GM18951 (cell line): ENCODE results near the gene TFCP2L1.
"Not testable (repeated sequence)": the region's sequence is repeated elsewhere in the genome, so short reads cannot be mapped to it uniquely, and the experiment has no call there.

Experiments
- POLR2A ChIP-seq: IDR thresholded peaks from 4 replicates; pipeline ENCODE4 v1.6.1; 2011; ENCODE audit warnings: mild to moderate bottlenecking; ENCODE audit not compliant: insufficient read length, insufficient read depth; ENCODE audit errors: extremely low read depth
- in situ Hi-C: fragments of 300-500 bp; cut with MboI; formaldehyde crosslinking; loops from one replicate; pipeline ENCODE4 v1.12.0; 2022; ENCODE audit warnings: low sequenced_read_pairs, mixed read lengths, inconsistent platforms; ENCODE audit not compliant: unreplicated experiment

The TFCP2L1 gene

DNA sequence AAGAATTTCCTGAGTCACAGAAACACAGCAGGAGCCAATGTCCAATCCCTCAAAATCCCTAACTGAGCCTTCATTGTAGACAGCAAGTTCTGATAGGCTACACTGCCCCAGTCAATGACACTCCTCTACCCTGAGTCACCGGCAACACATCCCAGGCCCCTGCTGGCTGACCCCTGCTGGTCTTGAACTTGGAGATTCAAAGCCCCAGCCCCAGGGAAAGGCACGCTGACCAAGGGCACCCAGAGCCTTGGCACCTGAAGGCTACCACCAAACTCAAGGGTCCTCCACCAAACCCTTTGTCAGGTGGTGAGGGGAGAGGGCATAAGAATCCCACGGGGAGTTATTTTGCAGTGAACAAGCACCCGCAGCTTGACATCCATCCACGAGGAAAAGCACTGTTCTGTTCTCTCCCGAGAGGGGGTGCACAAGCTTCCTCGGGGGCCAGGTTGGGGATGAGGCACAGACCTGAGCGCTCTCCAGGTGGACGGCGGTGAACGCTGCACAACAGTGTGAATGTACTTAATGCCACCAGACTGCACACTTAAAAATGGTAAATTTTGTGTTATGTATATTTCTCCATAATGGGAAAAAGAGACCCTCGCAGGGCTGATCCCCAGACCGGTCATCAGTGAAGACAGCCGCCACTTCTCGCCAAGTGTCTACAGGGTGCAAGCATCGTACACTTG lies 46.9 kb downstream of the TFCP2L1 start:
- no peak for TF ChIP-seq POLR2A
- in situ Hi-C loops, result no loop called here

- TF ChIP-seq POLR2A, result no peak
These were observed 47.5 kb downstream of the TFCP2L1 start for GRCh38 chr2:121237336-121237979.

GRCh38 chr2:121236650-121237180 lies 48.3 kb downstream of the TFCP2L1 start:
- TF ChIP-seq POLR2A, result no peak
- in situ Hi-C loops, result no loop called here

More at GRCh38 chr2:121237336-121237979, 47.5 kb downstream of the TFCP2L1 start:
- in situ Hi-C loops, result no loop called here

- in situ Hi-C loops, result no loop called here
- TF ChIP-seq POLR2A, result no peak
These were observed 48.8 kb downstream of the TFCP2L1 start for GRCh38 chr2:121236101-121236640.

- in situ Hi-C loops, result no loop called here
- TF ChIP-seq POLR2A, result no peak
These were observed 49.5 kb downstream of the TFCP2L1 start for GRCh38 chr2:121235542-121235941.

GRCh38 chr2:121234791-121235190 lies 50.2 kb downstream of the TFCP2L1 start:
- in situ Hi-C loops, result no loop called here
- no peak for TF ChIP-seq POLR2A

GRCh38 chr2:121234144-121234543 lies 50.9 kb downstream of the TFCP2L1 start:
- no peak for TF ChIP-seq POLR2A
- in situ Hi-C loops, result no loop called here

GRCh38 chr2:121233486-121234110 lies 51.4 kb downstream of the TFCP2L1 start:
- in situ Hi-C loops, result no loop called here
- no peak for TF ChIP-seq POLR2A

DNA sequence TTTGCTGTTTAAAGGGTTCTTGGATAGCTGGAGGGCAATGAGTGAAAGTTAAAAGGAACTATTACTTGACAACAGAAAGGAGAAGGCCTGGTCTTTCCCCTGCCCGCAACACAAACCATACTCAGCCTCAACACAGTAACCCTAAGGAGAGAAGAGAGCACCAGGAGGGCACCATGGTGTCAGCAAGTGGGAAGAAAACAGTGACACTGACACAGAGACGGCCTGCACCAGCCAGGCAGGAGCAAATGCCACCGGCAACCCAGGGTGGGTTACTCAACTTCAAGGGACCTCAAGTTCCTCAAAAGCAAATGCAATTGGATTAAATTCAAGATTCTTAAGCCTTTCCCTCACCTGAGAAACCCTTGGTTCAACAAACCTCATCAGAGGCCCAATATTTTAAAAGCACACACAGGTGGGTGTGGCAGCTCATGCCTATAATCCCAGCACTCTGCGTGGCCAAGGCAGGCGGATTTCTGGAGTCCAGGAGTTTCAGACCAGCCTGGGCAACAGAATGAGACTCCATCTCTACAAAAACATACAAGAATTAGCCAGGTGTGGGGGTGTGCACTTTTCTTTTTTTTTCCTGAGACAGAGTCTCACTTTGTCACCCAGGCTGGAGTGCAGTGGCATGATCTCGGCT lies 52.3 kb downstream of the TFCP2L1 start:
- in situ Hi-C loops, result no loop called here
- no peak for TF ChIP-seq POLR2A

GRCh38 chr2:121231385-121232000 lies 53.5 kb downstream of the TFCP2L1 start:
- in situ Hi-C loops, result no loop called here

GRCh38 chr2:121228521-121228920 lies 56.5 kb downstream of the TFCP2L1 start:
- in situ Hi-C loops, result no loop called here
- no peak for TF ChIP-seq POLR2A

More at GRCh38 chr2:121231385-121232000, 53.5 kb downstream of the TFCP2L1 start:
- no peak for TF ChIP-seq POLR2A

- in situ Hi-C loops, result not testable (repeated sequence)
These were observed 57.4 kb downstream of the TFCP2L1 start for GRCh38 chr2:121227381-121228144.

- in situ Hi-C loops, result not testable (repeated sequence)
These were observed 59.3 kb downstream of the TFCP2L1 start for GRCh38 chr2:121225681-121226080.
